GM18502 (cell line): ENCODE results near the gene PPP2R5A.

Experiments used
- ATAC-seq: cut with Tn5 transposase; IDR thresholded peaks from one replicate; pipeline ENCODE4 v1.9.1; 2021; ENCODE audit warnings: mild to moderate bottlenecking; ENCODE audit not compliant: unreplicated experiment, poor library complexity

The PPP2R5A gene

GRCh38 chr1:212284744-212285684 lies at the start of gene PPP2R5A:
TSS of gene PPP2R5A (plus strand) at chr1:212285410. CDS start at chr1:212286111, 701 bp downstream.
- ATAC-seq = peak; percentile 93

GRCh38 chr1:212235857-212236256 lies 49.4 kb upstream of the PPP2R5A start:
- no peak for ATAC-seq

GRCh38 chr1:212236664-212237220 lies 48.5 kb upstream of the PPP2R5A start:
- no peak for ATAC-seq

- ATAC-seq = peak; percentile 86
These were observed 47.6 kb upstream of the PPP2R5A start for GRCh38 chr1:212237651-212238050.

GRCh38 chr1:212238552-212238951 lies 46.7 kb upstream of the PPP2R5A start:
- no peak for ATAC-seq

- no peak for ATAC-seq
These were observed 43.7 kb upstream of the PPP2R5A start for GRCh38 chr1:212241501-212241900.

GRCh38 chr1:212241957-212242287 lies 43.3 kb upstream of the PPP2R5A start:
- ATAC-seq = no peak

- ATAC-seq = no peak
These were observed 42.8 kb upstream of the PPP2R5A start for GRCh38 chr1:212242288-212242984.

GRCh38 chr1:212242985-212243308 lies 42.3 kb upstream of the PPP2R5A start:
- no peak for ATAC-seq

GRCh38 chr1:212244441-212244840 lies 40.8 kb upstream of the PPP2R5A start:
- no peak for ATAC-seq

- no peak for ATAC-seq
These were observed 38.0 kb upstream of the PPP2R5A start for GRCh38 chr1:212247179-212247721.

GRCh38 chr1:212247988-212248387 lies 37.2 kb upstream of the PPP2R5A start:
- no peak for ATAC-seq

GRCh38 chr1:212254853-212255363 lies 30.3 kb upstream of the PPP2R5A start:
- no peak for ATAC-seq

GRCh38 chr1:212255705-212256307 lies 29.4 kb upstream of the PPP2R5A start:
- no peak for ATAC-seq

GRCh38 chr1:212256369-212256768 lies 28.8 kb upstream of the PPP2R5A start:
- ATAC-seq = no peak

GRCh38 chr1:212257157-212257556 lies 28.1 kb upstream of the PPP2R5A start:
- no peak for ATAC-seq

GRCh38 chr1:212259693-212260480 lies 25.3 kb upstream of the PPP2R5A start:
- ATAC-seq = no peak

- no peak for ATAC-seq
These were observed 24.5 kb upstream of the PPP2R5A start for GRCh38 chr1:212260557-212261355.

- ATAC-seq = no peak
These were observed 23.8 kb upstream of the PPP2R5A start for GRCh38 chr1:212261361-212261929.
